SK-N-SH treated with all-trans-retinoic acid at 6 μM for 48 hours (cell line): Measurements from ENCODE around the gene NAA38.

Experiments used
- ATAC-seq: fragments of 200-7000 bp; cut with Tn5 transposase; 3 replicates; pipeline ENCODE4 v1.9.1; 2020; ENCODE audit warnings: mild to moderate bottlenecking, moderate library complexity
- ARNTL ChIP-seq: fragments of 450-650 bp; formaldehyde crosslinking; IDR thresholded peaks from 2 replicates; pipeline ENCODE4 v1.5.0; 2020; ENCODE audit warnings: low read depth, mild to moderate bottlenecking, moderate library complexity, borderline replicate concordance
- BACH2 ChIP-seq: fragments of 250-450 bp; sonication (Bioruptor Pico); IDR thresholded peaks from 2 replicates; pipeline ENCODE4 v1.9.0; 2021; ENCODE audit warnings: mild to moderate bottlenecking, borderline replicate concordance
- CREB5 ChIP-seq: fragments of 250-450 bp; sonication (Bioruptor Pico); IDR thresholded peaks from 2 replicates; pipeline ENCODE4 v1.5.1; 2020; ENCODE audit warnings: low read depth, mild to moderate bottlenecking, moderate library complexity
- CSDC2 ChIP-seq: fragments of 250-450 bp; sonication (Bioruptor Pico); IDR thresholded peaks from 2 replicates; pipeline ENCODE4 v1.5.0; 2020; ENCODE audit warnings: mild to moderate bottlenecking, moderate library complexity
- ESRRG ChIP-seq: fragments of 250-450 bp; sonication (Bioruptor Pico); IDR thresholded peaks from 2 replicates; pipeline ENCODE4 v1.6.1; 2021; ENCODE audit warnings: mild to moderate bottlenecking
- GLIS3 ChIP-seq: fragments of 250-450 bp; sonication (Bioruptor Pico); IDR thresholded peaks from 2 replicates; pipeline ENCODE4 v1.5.0; 2020; ENCODE audit warnings: mild to moderate bottlenecking, moderate library complexity
- ISL1 ChIP-seq: fragments of 250-450 bp; sonication (Bioruptor Pico); IDR thresholded peaks from 2 replicates; pipeline ENCODE4 v2.1.2; 2022; ENCODE audit warnings: mild to moderate bottlenecking, moderate library complexity
- OSR1 ChIP-seq: fragments of 250-450 bp; sonication (Bioruptor Pico); IDR thresholded peaks from 2 replicates; pipeline ENCODE4 v1.8.0; 2022; ENCODE audit warnings: moderate library complexity, mild to moderate bottlenecking, inconsistent platforms
- PATZ1 ChIP-seq: fragments of 250-450 bp; sonication (Bioruptor Pico); IDR thresholded peaks from 2 replicates; pipeline ENCODE4 v1.8.0; 2020; ENCODE audit warnings: mild to moderate bottlenecking, moderate library complexity, borderline replicate concordance
- POU6F1 ChIP-seq: fragments of 250-450 bp; sonication (Bioruptor Pico); IDR thresholded peaks from 2 replicates; pipeline ENCODE4 v1.8.0; 2021; ENCODE audit warnings: low read depth, mild to moderate bottlenecking, moderate library complexity, borderline replicate concordance
- PPARA ChIP-seq: fragments of 250-450 bp; sonication (Bioruptor Pico); IDR thresholded peaks from 2 replicates; pipeline ENCODE4 v1.5.0; 2020; ENCODE audit warnings: mild to moderate bottlenecking, borderline replicate concordance
- RARB ChIP-seq: fragments of 250-450 bp; sonication (Bioruptor Pico); IDR thresholded peaks from 2 replicates; pipeline ENCODE4 v1.8.0; 2021; ENCODE audit warnings: mild to moderate bottlenecking, moderate library complexity
- SNAI2 ChIP-seq: fragments of 250-450 bp; sonication (Bioruptor Pico); IDR thresholded peaks from 2 replicates; pipeline ENCODE4 v1.5.0; 2020; ENCODE audit warnings: mild to moderate bottlenecking, moderate library complexity
- TCF4 ChIP-seq: fragments of 250-450 bp; sonication (Bioruptor Pico); IDR thresholded peaks from 2 replicates; pipeline ENCODE4 v1.8.0; 2021; ENCODE audit warnings: mild to moderate bottlenecking, moderate library complexity, borderline replicate concordance
- TOX ChIP-seq: fragments of 250-450 bp; sonication (Bioruptor Pico); IDR thresholded peaks from 2 replicates; pipeline ENCODE4 v1.8.0; 2021; ENCODE audit warnings: mild to moderate bottlenecking, moderate library complexity, borderline replicate concordance
- TSHZ2 ChIP-seq: fragments of 250-450 bp; sonication (Bioruptor Pico); IDR thresholded peaks from 2 replicates; pipeline ENCODE4 v1.5.0; 2020; ENCODE audit warnings: mild to moderate bottlenecking, moderate library complexity
- ZC3H10 ChIP-seq: fragments of 250-450 bp; sonication (Bioruptor Pico); IDR thresholded peaks from 2 replicates; pipeline ENCODE4 v1.5.1; 2021; ENCODE audit warnings: mild to moderate bottlenecking, moderate library complexity
- ZFP3 ChIP-seq: fragments of 250-450 bp; sonication (Bioruptor Pico); IDR thresholded peaks from 2 replicates; pipeline ENCODE4 v1.5.0; 2020; ENCODE audit warnings: mild to moderate bottlenecking, moderate library complexity
- ZFP30 ChIP-seq: fragments of 450-650 bp; formaldehyde crosslinking; IDR thresholded peaks from 2 replicates; pipeline ENCODE4 v1.5.0; 2022; ENCODE audit warnings: mild to moderate bottlenecking, moderate library complexity
- ZNF565 ChIP-seq: fragments of 450-650 bp; formaldehyde crosslinking; conservative IDR thresholded peaks from 2 replicates; pipeline ENCODE4 v1.5.0; 2020; ENCODE audit warnings: low read depth, mild to moderate bottlenecking, moderate library complexity
- ZNF70 ChIP-seq: fragments of 450-650 bp; formaldehyde crosslinking; IDR thresholded peaks from 2 replicates; pipeline ENCODE4 v1.5.0; 2020; ENCODE audit warnings: mild to moderate bottlenecking, moderate library complexity
- ZNF8 ChIP-seq: fragments of 450-650 bp; formaldehyde crosslinking; IDR thresholded peaks from 2 replicates; pipeline ENCODE4 v1.5.0; 2020; ENCODE audit warnings: mild to moderate bottlenecking, moderate library complexity

The NAA38 gene

GRCh38 chr17:7894866-7895265, 37.5 kb upstream of the NAA38 start:
- ATAC-seq = no peak
- TF ChIP-seq SNAI2 (CRISPR knock-in tag) = no peak
- no peak for TF ChIP-seq ZNF565 (CRISPR knock-in tag)
- no peak for TF ChIP-seq ZNF8 (CRISPR knock-in tag)
- TF ChIP-seq ZFP3 (CRISPR knock-in tag) = no peak
- TF ChIP-seq ZNF70 (CRISPR knock-in tag) = no peak
- TF ChIP-seq CSDC2 (CRISPR knock-in tag) = no peak
- no peak for TF ChIP-seq PPARA (CRISPR knock-in tag)
- TF ChIP-seq CREB5 (CRISPR knock-in tag) = no peak
- no peak for TF ChIP-seq ZC3H10 (CRISPR knock-in tag)
- no peak for TF ChIP-seq POU6F1 (CRISPR knock-in tag)
- no peak for TF ChIP-seq ARNTL (CRISPR knock-in tag)

GRCh38 chr17:7894226-7894625, 36.9 kb upstream of the NAA38 start:
- ATAC-seq = no peak
- TF ChIP-seq ESRRG (CRISPR knock-in tag) (no peak), ZFP3 (CRISPR knock-in tag) (no peak), ZC3H10 (CRISPR knock-in tag) (no peak), TCF4 (no peak), TOX (no peak), OSR1 (CRISPR knock-in tag) (no peak), CSDC2 (CRISPR knock-in tag) (no peak), SNAI2 (CRISPR knock-in tag) (no peak), ZNF70 (CRISPR knock-in tag) (no peak)

GRCh38 chr17:7893187-7893880, 36.0 kb upstream of the NAA38 start:
- ATAC-seq = no peak
- TF ChIP-seq BACH2 (no peak), ZC3H10 (CRISPR knock-in tag) (no peak), SNAI2 (CRISPR knock-in tag) (no peak), ZNF8 (CRISPR knock-in tag) (no peak), PATZ1 (CRISPR knock-in tag) (no peak), OSR1 (CRISPR knock-in tag) (no peak), ZNF70 (CRISPR knock-in tag) (no peak), ZFP3 (CRISPR knock-in tag) (no peak), PPARA (CRISPR knock-in tag) (no peak), ZFP30 (no peak), CSDC2 (CRISPR knock-in tag) (no peak), TOX (no peak), ZNF565 (CRISPR knock-in tag) (no peak), ISL1 (CRISPR knock-in tag) (no peak), RARB (no peak), ARNTL (CRISPR knock-in tag) (no peak), TSHZ2 (CRISPR knock-in tag) (no peak), GLIS3 (no peak)
